HFF-Myc (cell line): ENCODE results near the gene ZNF488.

Experiments used
- DNase-seq: peaks from one replicate; pipeline ENCODE4 v3.0.0-alpha.2; 2011; ENCODE audit warnings: low read depth; ENCODE audit errors: extremely low read depth
- H3K4me3 ChIP-seq: replicated peaks from 2 replicates; pipeline ENCODE4 v1.5.1; 2011; ENCODE audit warnings: low read depth, mild to moderate bottlenecking, control low read depth, low read length
- TF ChIP-seq, protein P1 (sequence below): IDR thresholded peaks from 2 replicates; pipeline ENCODE4 v1.5.1; 2012; ENCODE audit warnings: mild to moderate bottlenecking, low read depth, low read length, control low read depth; ENCODE audit errors: missing control alignments

The ZNF488 gene

DNA sequence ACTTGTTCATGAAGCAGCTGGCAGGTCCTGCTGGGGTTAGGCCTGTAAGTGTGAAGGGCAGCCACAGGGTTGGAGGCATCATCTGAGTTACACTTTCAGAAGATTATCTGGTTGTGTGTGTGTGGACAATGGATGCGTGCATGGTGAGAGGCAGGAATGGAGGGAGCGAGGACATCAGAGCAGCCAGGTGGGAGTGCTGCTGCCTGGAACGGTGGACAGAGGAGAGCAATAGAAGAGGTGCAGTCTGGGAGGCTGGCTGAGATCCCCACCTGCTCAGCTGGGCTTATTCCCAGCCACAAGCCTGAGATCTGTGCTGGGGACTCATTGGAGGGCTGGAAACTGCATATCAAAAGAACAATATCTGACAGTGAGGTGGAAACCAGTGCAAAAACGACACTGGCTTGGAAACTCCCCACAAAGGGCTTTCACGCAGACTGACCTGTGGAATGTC, 17.9 kb downstream of the ZNF488 start:
- TF ChIP-seq, protein P1, sequence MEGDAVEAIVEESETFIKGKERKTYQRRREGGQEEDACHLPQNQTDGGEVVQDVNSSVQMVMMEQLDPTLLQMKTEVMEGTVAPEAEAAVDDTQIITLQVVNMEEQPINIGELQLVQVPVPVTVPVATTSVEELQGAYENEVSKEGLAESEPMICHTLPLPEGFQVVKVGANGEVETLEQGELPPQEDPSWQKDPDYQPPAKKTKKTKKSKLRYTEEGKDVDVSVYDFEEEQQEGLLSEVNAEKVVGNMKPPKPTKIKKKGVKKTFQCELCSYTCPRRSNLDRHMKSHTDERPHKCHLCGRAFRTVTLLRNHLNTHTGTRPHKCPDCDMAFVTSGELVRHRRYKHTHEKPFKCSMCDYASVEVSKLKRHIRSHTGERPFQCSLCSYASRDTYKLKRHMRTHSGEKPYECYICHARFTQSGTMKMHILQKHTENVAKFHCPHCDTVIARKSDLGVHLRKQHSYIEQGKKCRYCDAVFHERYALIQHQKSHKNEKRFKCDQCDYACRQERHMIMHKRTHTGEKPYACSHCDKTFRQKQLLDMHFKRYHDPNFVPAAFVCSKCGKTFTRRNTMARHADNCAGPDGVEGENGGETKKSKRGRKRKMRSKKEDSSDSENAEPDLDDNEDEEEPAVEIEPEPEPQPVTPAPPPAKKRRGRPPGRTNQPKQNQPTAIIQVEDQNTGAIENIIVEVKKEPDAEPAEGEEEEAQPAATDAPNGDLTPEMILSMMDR, result no peak

DNA sequence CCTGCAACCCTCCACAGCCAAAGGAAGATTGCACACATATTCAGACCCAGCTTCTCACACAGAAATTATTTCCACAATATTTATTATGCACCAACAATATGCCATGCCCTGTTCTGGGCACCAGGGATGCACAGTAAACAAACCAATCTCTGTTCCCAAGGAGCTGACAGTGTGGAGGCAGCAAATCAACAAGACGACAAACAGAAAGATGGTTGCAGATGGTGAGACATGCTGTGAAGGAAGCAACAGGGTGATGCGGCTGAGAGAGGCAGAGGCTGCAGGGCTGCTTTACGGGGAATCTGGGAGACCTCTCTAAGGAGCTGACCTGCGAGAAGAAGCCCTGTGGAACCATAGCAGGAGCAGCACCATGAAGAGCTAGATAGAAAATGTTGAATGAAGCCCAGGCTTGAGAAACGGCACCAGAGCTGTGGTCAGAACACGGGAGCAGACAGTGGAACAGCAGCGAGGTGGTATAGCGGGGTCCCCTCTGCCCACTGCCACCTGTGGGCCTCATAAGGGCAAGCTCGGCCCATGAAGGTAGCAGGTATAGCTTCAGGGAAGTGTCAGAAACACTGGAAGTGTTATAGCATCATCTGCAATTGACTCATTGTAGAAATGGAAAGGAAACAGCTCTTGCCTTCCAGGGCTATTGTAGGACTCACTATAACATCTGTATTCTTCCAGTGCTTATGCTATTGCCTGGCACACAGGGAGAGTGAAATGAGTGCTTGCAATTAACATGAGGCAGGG, 18.5 kb downstream of the ZNF488 start:
- DNase-seq, result no peak
- TF ChIP-seq, protein P1, result no peak
- H3K4me3 ChIP-seq, result no peak overlapping the region

More for the DNA sequence above, 17.9 kb downstream of the ZNF488 start:
- no peak for DNase-seq
- no peak overlapping the region for H3K4me3 ChIP-seq

DNA sequence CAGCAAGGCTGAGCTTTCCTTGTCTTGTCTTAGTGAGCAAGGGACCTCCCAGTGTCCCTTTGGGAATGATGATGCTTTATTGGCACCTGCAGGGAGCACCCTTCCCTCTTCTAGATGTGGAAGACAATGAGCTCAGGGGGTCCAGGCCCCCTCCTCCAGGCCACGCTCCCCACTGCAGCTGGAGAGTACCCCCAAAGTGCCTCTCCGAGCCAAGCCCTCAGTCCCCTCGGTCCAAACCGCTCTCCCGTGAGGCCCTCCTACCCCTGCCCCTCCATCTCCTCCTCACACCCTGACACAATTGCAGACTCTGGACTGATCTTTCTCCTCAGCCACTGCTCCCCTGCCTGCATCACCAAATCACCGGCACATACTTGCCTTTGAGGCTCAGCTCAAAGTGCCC, 19.2 kb downstream of the ZNF488 start:
- TF ChIP-seq, protein P1, result no peak
- no peak for DNase-seq
- H3K4me3 ChIP-seq, result no peak overlapping the region

DNA sequence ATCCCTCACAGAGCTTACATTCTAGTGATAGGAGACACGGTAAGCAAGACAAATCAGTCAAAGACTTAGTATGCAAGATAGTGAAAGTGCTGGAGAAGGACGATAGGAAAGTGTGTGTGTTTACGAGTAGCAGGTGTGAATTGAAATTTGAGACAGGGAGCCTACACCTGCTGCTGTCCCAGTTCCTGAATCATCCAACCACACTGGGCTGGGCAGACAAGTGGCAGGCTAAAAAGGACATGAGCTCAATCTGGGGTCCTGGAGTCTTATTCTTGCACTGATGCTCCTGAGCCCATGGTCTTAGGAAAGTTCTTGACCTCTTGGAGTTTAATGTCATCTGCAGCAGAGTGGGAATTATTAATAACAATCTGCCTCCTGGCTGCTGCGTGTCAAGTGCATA, 19.7 kb downstream of the ZNF488 start:
- no peak overlapping the region for H3K4me3 ChIP-seq
- DNase-seq, result no peak
- TF ChIP-seq, protein P1, result no peak

DNA sequence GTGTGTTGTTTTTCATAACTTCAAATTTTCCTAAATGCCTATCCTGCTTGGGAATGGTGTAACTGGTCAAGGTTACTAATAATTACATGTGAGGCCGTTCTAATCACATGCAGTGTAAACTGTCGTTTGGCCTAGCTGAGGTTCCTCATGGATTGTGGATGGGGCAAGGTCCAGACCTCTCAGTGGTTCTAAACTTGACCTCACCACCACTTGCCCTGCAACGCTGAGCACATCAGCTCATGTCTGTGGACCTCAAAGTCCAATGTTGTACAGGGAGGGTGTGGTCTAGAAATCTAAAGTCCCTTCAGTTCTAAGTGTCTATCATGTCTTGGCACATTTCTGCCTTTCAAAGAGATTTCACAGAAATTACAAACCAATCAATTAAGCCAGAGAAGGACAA, 20.3 kb downstream of the ZNF488 start:
- TF ChIP-seq, protein P1, result no peak
- no peak overlapping the region for H3K4me3 ChIP-seq
- no peak for DNase-seq

DNA sequence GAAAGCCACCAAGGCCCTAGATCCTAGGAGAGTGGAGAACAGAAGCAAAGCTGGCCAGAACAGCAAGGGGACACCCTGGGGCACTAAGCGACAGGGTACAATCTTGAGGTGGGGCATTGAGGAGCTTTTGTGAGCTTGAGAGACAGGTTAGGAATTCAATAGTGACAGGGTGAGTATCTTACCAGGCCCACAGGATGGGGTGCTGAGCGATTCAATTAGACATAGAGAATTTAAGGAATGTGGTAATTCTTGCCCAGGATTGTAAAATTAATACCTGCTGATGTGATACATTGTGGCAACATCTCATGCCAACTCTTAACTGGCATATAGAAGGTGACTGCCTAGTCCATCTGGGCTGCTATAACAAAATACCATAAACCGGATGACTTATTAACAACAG, 21.9 kb downstream of the ZNF488 start:
- no peak for DNase-seq
- TF ChIP-seq, protein P1, result no peak
- H3K4me3 ChIP-seq, result no peak overlapping the region
